Measurements from ENCODE around the gene DCTN3. TPM values are rescaled to one million over a fixed set of nuclear protein-coding genes. Genes with fewer than 3 reads are reported as not detected.

DCTN3 gene
- total and polyA plus RNA-seq, 10 of the 15 experiments (the other 5 are each of a cell fraction or from before 2014, with no cell fraction given), result 19.0 to 120 (median 71.8) TPM

DNA sequence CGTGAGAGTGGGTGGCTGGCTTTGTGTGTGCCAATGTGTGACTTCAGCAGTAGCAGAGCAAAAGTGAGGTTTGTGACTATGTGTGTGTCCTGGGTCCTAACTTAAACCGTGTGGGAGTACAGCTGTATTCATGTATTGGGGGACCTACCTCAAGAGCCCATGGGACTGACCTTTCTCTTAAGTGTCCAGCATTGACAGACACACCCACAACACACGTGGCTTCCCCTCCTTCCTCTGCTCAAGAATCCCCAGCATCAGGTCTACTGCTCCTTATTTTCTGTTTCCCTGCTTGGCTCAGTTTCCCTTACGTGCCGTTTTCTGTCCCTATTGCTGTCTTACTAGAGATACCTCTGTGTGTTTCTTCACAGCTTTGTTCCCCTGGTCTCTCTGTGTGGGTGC lies 32.3 kb upstream of the DCTN3 start:
- Histone ChIP-seq H3K4me1 (ENCODE audit: control insufficient read depth, insufficient read depth, low read length) (peaks cover 11% of the 10 kb centered on the region), H3K4me2 (ENCODE audit: control insufficient read depth, insufficient read depth) (peak overlapping the region; percentile 70), H4K20me1 (ENCODE audit: control insufficient read depth, insufficient read depth) (no peaks in the 10 kb centered on the region), H3K9me3 (replicated peaks; ENCODE audit: control insufficient read depth, insufficient read depth, low read length) (no peaks in the 10 kb centered on the region), H3K36me3 (ENCODE audit: control insufficient read depth in 2 of 2, insufficient read depth in 2 of 2, low read length in 1 of 2) (peaks cover 2 to 13% of the 10 kb centered on the region in 2 experiments; a peak in 3 of 4 replicates), H3K27me3 (replicated peaks in 1 of 2; ENCODE audit: control insufficient read depth in 2 of 2, insufficient read depth in 2 of 2, low read length in 1 of 2) (no peaks in the 10 kb centered on the region), H3K27ac (ENCODE audit: control insufficient read depth, insufficient read depth) (no peak overlapping the region), H3K79me2 (ENCODE audit: control insufficient read depth, insufficient read depth, low read length) (peaks cover 6% of the 10 kb centered on the region), H3K9ac (ENCODE audit: control insufficient read depth, insufficient read depth, low read length) (no peak overlapping the region), H2AFZ (ENCODE audit: control insufficient read depth, low read depth, low read length) (no peak overlapping the region), H3K4me3 (no peak overlapping the region)
- intact Hi-C loops (cut with micrococcal nuclease; ENCODE audit: unreplicated experiment) (no loop called here), in situ Hi-C loops (cut with MboI) (no loop called here)
- CTCF ChIA-PET, result interaction anchor here (2.9 kb wide), 1 partner anchor 10 kb away, joined by 11 read pairs; the partner anchor contains the start of gene CCL27
- SMC1A ChIA-PET (ENCODE audit: uncharacterized antibody, unreplicated experiment), result no interaction called here
- 54% methylated on average over 5 of the region's 5 CpGs for WGBS (ENCODE audit: insufficient coverage, insufficient replicate concordance, low lambda C conversion rate, missing lambda C conversion rate)
- RAD21 ChIA-PET (ENCODE audit: unreplicated experiment), result interaction anchor here (0.5 kb wide), 1 partner anchor 286 kb away, joined by 3 read pairs; no protein-coding TSS in a partner anchor
- BruUV-seq (replicated peaks), result no TSS peak
- ATAC-seq (no peak), FAIRE-seq (no peak), DNase-seq (ENCODE audit: low read depth, low spot score) (no peak)
- TF ChIP-seq TARDBP (IDR thresholded peaks at IDR 0.05; ENCODE audit: borderline replicate concordance), result 0 out of 2 replicates have a peak, but pooled peaks have one; percentile 48
- no peak for TF ChIP-seq JUNB (IDR thresholded peaks at IDR 0.05)
- POLR2A ChIA-PET, result interaction anchor here (1.3 to 1.5 kb wide), 2 partner anchors 9 to 15 kb away, joined by 3 to 6 read pairs; partner anchors contain the start of genes CCL27 and SIGMAR1

DNA sequence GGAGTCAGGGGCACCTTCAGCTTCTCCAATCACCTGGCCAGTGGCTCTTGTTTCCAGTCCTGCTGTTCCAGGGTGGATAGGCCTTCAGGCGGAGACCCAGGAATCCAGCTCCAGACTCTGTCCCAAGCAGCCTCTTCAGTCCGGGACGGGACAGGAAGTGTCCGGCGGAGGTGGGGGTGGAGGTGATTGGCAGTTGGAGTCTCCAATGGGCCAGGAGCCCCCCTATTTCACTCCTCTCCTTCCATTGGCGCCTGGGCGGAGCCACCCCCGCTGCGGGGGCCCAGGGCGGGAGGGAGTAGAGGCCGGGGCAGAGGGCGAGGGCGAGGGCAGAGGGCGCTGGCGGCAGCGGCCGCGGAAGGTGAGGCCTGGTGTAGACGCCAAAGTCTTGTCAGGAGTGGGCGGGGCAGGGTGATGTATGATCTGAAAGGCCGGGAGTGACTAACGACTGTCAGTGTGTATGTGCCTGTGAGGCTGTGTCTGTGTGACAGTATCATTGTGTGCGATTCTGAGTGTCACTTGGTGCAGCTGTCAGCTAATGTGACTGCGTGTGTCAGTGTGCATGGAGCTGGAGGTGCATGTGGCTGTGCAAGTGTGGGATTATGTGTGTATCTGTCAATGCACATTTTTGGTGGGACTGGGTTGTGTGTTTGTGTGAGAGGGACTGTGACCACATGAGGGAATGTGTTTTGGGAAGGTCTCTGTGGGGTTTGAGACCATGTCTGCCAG lies 31.7 kb upstream of the DCTN3 start, which contains the start of gene IL11RA:
Gene IL11RA (plus strand): TSS at position 310 of the 726 bp plus-strand sequence. CDS start 3,033 bp downstream, outside the sequence.
- BruUV-seq (replicated peaks), result no TSS peak
- ChIA-PET RAD21 (ENCODE audit: unreplicated experiment) (interaction anchor here (0.5 kb wide), 1 partner anchor 287 kb away, joined by 3 read pairs; no protein-coding TSS in a partner anchor), CTCF (interaction anchor here (1.5 to 2.9 kb wide), 2 partner anchors 10 to 18 kb away, joined by 3 to 11 read pairs; partner anchors contain the start of gene CCL27), POLR2A (interaction anchor here (0.5 to 1.5 kb wide), 3 partner anchors 10 to 829 kb away, joined by 3 to 6 read pairs (median 3); partner anchors contain the start of genes CCL27 and SIGMAR1), SMC1A (ENCODE audit: uncharacterized antibody, unreplicated experiment) (no interaction called here)
- H2AFZ ChIP-seq (ENCODE audit: control insufficient read depth, low read depth, low read length), result peak within 1 kb of the TSS; percentile 37; the same call in 1 of the 2 replicates
- ATAC-seq, result peak; percentile 78
- 4% methylated on average over 24 of the region's 24 CpGs for WGBS (ENCODE audit: insufficient coverage, insufficient replicate concordance, low lambda C conversion rate, missing lambda C conversion rate)
- H3K79me2 ChIP-seq (ENCODE audit: control insufficient read depth, insufficient read depth, low read length), result peaks cover 12% of the 10 kb centered on the region
- no peak within 1 kb of the TSS for H3K4me3 ChIP-seq
- H4K20me1 ChIP-seq (ENCODE audit: control insufficient read depth, insufficient read depth), result no peaks in the 10 kb centered on the region
- in situ Hi-C loops (cut with MboI) (no loop called here), intact Hi-C loops (cut with micrococcal nuclease; ENCODE audit: unreplicated experiment) (no loop called here)
- H3K27ac ChIP-seq (ENCODE audit: control insufficient read depth, insufficient read depth), result 0 out of 2 replicates have a peak within 1 kb of the TSS, but pooled peaks have one; percentile 31
- DNase-seq (ENCODE audit: low read depth, low spot score), result no peak
- no peaks in the 10 kb centered on the region for H3K27me3 ChIP-seq (replicated peaks in 1 of 2; ENCODE audit: control insufficient read depth in 2 of 2, insufficient read depth in 2 of 2, low read length in 1 of 2)
- no peak within 1 kb of the TSS for H3K9ac ChIP-seq (ENCODE audit: control insufficient read depth, insufficient read depth, low read length)
- H3K4me1 ChIP-seq (ENCODE audit: control insufficient read depth, insufficient read depth, low read length), result peaks cover 15% of the 10 kb centered on the region
- H3K36me3 ChIP-seq (ENCODE audit: control insufficient read depth in 2 of 2, insufficient read depth in 2 of 2, low read length in 1 of 2), result peaks cover 2 to 13% of the 10 kb centered on the region in 2 experiments; a peak in 3 of 4 replicates
- H3K9me3 ChIP-seq (replicated peaks; ENCODE audit: control insufficient read depth, insufficient read depth, low read length), result no peaks in the 10 kb centered on the region
- no peak for FAIRE-seq
- H3K4me2 ChIP-seq (ENCODE audit: control insufficient read depth, insufficient read depth), result peak within 1 kb of the TSS; percentile 70
- TF ChIP-seq CBX5 (IDR thresholded peaks at IDR 0.05; ENCODE audit: low read depth) (no peak), SREBF2 (IDR thresholded peaks at IDR 0.05; ENCODE audit: low read length) (no peak), MYB (IDR thresholded peaks at IDR 0.05; ENCODE audit: borderline replicate concordance, low read depth, low read length) (no peak), JUND (IDR thresholded peaks at IDR 0.05; ENCODE audit: low read depth, low read length) (no peak), EP300 (IDR thresholded peaks at IDR 0.05; ENCODE audit: borderline replicate concordance in 1 of 2, control insufficient read depth in 1 of 2, low read depth in 2 of 2, low read length in 2 of 2) (no peak)
- TF ChIP-seq, protein P1, sequence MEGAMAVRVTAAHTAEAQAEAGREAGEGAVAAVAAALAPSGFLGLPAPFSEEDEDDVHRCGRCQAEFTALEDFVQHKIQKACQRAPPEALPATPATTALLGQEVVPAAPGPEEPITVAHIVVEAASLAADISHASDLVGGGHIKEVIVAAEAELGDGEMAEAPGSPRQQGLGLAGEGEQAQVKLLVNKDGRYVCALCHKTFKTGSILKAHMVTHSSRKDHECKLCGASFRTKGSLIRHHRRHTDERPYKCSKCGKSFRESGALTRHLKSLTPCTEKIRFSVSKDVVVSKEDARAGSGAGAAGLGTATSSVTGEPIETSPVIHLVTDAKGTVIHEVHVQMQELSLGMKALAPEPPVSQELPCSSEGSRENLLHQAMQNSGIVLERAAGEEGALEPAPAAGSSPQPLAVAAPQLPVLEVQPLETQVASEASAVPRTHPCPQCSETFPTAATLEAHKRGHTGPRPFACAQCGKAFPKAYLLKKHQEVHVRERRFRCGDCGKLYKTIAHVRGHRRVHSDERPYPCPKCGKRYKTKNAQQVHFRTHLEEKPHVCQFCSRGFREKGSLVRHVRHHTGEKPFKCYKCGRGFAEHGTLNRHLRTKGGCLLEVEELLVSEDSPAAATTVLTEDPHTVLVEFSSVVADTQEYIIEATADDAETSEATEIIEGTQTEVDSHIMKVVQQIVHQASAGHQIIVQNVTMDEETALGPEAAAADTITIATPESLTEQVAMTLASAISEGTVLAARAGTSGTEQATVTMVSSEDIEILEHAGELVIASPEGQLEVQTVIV (IDR thresholded peaks at IDR 0.05; ENCODE audit: borderline replicate concordance, partially characterized antibody), result no peak

Data from GM12878 (cell line).